CD4-positive, alpha-beta T cell treated with Interleukin-15 for 4 hours (primary cell): ENCODE data around the gene APOM.
A peak's percentile ranks its signal among the peaks of the same experiment; 100 is the strongest.

Source experiments
- DNase-seq: peaks from one replicate; pipeline ENCODE4 v3.0.0-alpha.2; 2020; ENCODE audit warnings: low spot score

The APOM gene

GRCh38 chr6:31681135-31681671, 25.5 kb downstream of the APOM start:
- peak; percentile 28 for DNase-seq

- no peak for DNase-seq
Observed at GRCh38 chr6:31683591-31683990, 27.9 kb downstream of the APOM start.

GRCh38 chr6:31686483-31686882, 30.8 kb downstream of the APOM start:
- DNase-seq = no peak

- no peak for DNase-seq
Observed at GRCh38 chr6:31687321-31687720, 31.6 kb downstream of the APOM start.

GRCh38 chr6:31687860-31688693, 32.4 kb downstream of the APOM start:
- no peak for DNase-seq

- DNase-seq = no peak
Observed at GRCh38 chr6:31689249-31690110, 33.8 kb downstream of the APOM start.

GRCh38 chr6:31690231-31691077, 34.8 kb downstream of the APOM start:
- no peak for DNase-seq

- DNase-seq = no peak
Observed at GRCh38 chr6:31691078-31691463, 35.4 kb downstream of the APOM start.

GRCh38 chr6:31691564-31692108, 35.9 kb downstream of the APOM start:
- no peak for DNase-seq

- DNase-seq = no peak
Observed at GRCh38 chr6:31692353-31692752, 36.7 kb downstream of the APOM start.

GRCh38 chr6:31692886-31693285, 37.2 kb downstream of the APOM start:
- no peak for DNase-seq

- DNase-seq = no peak
Observed at GRCh38 chr6:31693535-31693934, 37.8 kb downstream of the APOM start.

- no peak for DNase-seq
Observed at GRCh38 chr6:31697555-31697954, 41.9 kb downstream of the APOM start.

GRCh38 chr6:31700740-31701401, 45.2 kb downstream of the APOM start:
- no peak for DNase-seq

GRCh38 chr6:31701666-31702404, 46.1 kb downstream of the APOM start:
- DNase-seq = no peak

- no peak for DNase-seq
Observed at GRCh38 chr6:31702405-31702818, 46.7 kb downstream of the APOM start.

- DNase-seq = peak; percentile 97
Observed at GRCh38 chr6:31702819-31703716, 47.4 kb downstream of the APOM start, which contains the start of gene ABHD16A. Gene ABHD16A, minus strand, starts transcription at chr6:31703324. Its CDS starts 43 bp downstream, at chr6:31703281.

- no peak for DNase-seq
Observed at GRCh38 chr6:31705931-31706330, 50.2 kb downstream of the APOM start.

- DNase-seq = no peak
Observed at GRCh38 chr6:31706599-31706998, 50.9 kb downstream of the APOM start, which contains the start of gene LY6G6F. Gene LY6G6F, plus strand, starts transcription at chr6:31706866. Its CDS starts 41 bp downstream, at chr6:31706907.
